NCI-H2196 treated with DMSO at 0.1 percent for 48 hours (cell line): ENCODE results near the gene SPTBN5.
"Not testable (repeated sequence)": the region's sequence is repeated elsewhere in the genome, so short reads cannot be mapped to it uniquely, and the experiment has no call there.

Experiments
- DNase-seq: peaks from one replicate; lab custom pipeline; 2025; ENCODE audit not compliant: unreplicated experiment; lab: John Stamatoyannopoulos, UW

SPTBN5 gene

DNA sequence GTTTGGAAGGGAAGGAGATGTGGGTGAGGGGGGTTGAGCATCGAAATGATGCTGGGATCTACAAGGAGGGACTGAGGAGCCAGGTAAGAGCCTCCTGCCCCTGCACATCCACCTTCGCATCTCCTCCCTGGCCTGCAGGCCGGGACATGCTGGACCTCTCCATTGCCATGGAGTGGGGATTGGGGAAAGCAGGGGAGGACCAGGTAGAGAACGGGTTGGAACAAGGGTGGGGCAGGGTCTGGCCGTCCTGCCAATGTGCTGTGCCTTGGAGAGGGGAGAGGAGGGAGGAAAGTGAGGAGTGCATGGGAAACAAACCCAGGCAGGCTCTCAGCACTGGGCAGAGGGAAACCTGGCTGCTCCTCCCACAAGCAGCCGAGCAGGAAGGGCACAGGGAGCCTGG, 44.6 kb downstream of the SPTBN5 start:
- no peak for DNase-seq

DNA sequence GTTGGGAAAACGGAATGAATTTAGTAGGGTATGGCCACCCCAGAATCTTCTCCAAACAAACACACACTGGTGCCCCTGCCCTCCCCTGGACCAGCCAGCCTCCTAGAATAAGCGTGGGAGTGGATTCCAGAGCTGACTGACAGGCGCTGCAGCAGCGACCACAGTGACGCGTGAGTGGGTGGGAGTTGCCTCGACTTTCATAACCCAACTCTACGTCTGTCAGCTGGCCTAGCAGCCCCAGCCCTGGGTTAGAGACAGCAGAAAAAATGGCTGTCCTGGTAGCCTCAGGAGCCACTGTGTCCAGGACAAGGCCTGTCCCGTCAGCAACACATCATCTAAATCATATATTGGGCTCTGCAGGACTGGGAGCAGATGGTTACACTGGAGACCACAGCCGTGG, 45.2 kb downstream of the SPTBN5 start:
- no peak for DNase-seq

DNA sequence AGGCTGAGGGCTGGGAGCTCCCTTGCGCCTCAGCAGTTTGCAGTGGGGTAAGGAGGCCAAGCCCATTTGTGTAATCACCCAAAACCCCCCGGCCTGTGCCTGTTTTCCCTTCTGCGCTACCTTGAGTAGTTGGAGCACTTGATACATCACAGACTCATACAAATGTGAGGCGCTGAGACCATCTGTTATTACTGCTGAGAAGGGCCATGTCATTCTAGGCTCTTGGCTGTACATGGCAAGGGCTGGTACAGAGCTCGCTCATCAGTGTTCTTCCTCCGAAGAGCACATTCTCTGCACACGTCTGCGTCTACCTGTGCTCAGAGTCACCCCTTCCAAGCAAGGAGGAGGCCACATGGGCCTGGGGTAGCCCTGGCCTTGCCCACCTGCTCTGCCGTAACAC, 45.9 kb downstream of the SPTBN5 start:
- no peak for DNase-seq

DNA sequence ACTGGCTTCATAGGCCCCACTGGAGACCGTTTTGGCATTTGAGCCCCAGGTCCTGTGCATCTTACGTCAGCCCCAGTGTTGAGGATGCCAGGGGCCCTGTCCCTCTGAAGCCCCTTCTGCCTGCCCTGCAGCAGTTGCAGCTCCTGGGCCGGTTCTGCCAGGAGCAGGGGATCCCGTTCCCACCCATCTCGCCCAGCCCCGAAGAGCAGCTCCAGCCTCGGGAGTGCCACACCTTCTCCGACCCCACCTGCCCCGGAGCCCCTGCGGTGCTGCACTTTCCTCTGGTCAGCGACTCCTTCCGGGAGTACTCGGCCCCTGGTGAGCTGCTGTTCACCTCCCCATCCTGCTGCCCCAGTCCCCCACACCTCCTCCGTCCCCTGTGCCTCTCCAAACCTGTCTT, 46.6 kb downstream of the SPTBN5 start:
- no peak for DNase-seq

DNA sequence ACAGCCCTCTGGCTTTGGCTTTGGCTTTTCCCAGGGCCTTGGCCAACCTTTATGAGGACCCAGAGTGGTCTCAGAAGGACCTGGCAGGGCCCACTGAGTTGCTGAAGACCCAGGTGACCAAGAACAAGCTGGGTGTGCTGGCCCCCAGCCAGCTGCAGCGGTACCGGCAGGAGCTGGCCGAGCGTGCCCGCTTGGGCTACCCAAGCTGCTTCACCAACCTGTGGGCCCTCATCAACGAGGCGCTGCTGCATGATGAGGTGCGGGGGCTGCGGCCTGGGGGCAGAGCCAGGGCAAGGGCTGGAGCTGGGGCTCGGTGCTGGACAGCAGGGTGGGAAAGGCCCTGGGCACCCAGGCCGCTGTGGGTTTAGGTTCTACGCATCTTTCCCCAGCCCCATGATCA, 49.0 kb downstream of the SPTBN5 start:
- DNase-seq, result no peak

DNA sequence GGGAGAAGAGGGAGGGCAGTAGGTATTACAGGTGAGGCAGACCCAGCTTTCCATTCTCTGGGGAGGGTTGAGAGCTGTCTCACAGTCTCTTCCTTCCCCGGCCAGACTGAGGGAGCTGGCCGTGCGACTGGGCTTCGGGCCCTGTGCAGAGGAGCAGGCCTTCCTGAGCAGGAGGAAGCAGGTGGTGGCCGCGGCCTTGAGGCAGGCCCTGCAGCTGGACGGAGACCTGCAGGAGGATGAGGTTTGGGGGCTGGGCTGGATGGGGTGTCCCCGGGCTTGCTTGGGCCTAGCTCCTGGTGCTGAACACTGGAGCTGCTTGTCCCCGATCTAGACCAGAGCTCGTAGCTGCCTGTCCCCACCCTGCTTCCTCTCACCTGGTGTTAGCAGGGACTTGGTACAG, 50.3 kb downstream of the SPTBN5 start:
- no peak for DNase-seq

DNA sequence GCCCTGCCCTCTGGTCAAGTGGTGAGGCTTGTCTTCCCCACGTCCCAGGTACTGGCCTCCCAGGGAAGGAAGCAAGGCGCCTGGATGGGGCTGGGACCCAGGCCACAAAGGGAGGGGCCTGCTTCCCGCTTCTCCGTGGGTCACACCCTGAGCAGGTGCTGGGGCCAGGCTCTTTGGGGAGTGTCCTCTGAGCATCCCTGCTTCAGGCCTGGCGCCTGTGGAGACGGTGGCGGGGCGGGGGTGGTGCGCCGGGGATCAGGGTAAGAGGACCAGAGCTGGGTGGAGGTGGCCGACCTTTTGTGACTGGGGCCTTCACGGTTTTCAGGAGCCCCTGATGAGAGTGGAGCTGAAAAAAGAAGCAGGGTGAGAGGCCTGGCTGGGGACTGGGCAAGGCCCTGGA, 51.6 kb downstream of the SPTBN5 start:
- DNase-seq, result no peak

DNA sequence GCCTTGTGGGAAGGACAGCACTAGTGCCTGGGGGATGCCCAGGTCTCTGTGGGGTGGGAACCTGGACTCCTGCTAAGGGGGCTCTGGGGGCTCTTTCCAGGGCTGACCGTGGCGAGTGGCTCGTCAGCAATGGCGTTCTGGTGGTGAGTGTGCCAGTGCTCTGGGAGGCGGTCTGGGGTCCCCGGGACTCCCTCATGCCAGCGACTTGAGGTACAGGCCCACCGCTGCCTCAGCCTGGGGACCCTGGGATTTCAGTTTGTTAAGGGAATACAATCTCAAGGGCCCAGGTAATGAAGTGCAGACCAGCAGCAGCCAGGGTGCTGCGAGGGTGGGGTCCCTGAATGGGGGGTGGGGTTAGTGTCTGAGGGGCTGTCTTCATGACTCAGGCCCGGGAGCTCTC, 52.7 kb downstream of the SPTBN5 start:
- DNase-seq, result no peak

DNA sequence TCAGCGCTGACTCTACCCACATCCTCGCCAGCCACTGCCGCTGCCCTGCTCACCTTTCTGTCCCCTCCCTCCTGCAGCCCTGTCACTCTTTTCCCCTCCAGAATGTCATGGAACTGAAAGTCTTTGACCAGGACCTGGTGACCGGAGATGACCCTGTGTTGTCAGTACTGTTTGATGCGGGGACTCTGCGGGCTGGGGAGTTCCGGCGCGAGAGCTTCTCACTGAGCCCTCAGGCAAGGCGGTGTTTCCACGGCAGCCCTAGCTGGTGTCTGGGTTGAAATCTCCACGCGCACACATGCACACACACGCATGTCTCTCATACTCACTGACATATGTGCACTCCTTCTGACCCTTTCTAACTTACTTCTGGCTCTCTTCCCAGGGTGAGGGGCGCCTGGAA, 53.2 kb downstream of the SPTBN5 start:
- no peak for DNase-seq

DNA sequence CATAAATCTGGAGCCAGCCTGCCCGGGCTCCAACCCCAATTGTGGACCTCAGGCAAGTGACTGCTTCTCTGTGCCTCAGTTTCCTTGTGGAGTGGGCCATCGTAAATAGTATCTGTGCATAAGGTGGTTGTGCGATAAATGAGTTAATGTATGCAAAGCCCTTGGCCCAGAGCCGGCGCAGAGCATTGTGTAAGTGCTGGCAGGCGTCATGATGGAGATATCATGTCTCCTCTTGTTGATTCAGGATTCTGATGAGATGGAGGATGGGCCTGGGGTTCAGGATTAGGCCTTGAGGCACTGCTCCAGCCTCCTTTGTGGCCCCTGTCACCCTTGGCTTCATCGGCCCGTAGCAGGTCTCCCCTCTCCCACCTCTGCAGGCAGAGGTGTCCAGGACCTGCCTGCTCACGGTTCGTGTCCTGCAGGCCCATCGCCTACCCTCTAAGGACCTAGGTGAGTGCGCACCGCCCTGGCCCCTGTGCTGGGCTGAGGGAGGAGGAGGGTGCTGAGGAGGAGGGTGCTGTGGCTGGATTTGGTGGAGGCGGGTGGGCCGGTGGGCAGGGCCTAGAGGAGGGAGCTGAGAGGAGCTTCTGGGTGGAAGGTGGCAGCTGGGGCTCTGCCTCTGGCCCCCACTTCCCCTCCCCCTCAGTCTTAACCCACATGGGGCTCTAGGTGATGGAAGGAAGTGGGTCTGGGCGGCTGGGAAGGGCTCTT, 53.9 kb downstream of the SPTBN5 start:
- no peak for DNase-seq

DNA sequence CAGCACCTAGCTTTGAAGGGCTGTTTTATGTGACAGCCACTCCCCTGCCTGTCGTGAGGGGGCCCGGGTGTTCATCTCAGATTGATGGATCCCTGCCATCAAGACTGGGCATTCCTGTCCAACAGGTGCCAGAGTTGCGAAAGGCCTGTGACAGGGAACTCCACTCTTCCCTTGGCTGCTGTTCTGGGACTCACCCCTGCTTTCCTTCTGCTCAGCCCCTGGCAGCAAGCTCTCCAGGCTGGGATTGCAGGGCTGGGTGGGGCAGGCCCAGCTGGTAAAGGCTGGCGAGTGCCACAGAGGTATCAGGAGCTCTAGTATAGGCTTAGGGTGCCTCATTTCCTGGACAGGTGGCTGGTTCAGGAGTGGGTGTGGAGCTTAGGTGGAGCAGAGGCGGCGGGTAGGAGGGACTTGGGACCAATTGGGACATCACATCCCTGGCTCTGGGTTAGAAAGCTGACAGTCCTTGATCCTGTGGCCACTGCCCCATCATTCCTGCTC, 55.4 kb downstream of the SPTBN5 start, which contains the start of gene PLA2G4B:
PLA2G4B (plus strand) TSS at position 448 of the 498 bp plus-strand sequence. CDS start 67 bp downstream, outside the sequence.
- peak; percentile 45 for DNase-seq

DNA sequence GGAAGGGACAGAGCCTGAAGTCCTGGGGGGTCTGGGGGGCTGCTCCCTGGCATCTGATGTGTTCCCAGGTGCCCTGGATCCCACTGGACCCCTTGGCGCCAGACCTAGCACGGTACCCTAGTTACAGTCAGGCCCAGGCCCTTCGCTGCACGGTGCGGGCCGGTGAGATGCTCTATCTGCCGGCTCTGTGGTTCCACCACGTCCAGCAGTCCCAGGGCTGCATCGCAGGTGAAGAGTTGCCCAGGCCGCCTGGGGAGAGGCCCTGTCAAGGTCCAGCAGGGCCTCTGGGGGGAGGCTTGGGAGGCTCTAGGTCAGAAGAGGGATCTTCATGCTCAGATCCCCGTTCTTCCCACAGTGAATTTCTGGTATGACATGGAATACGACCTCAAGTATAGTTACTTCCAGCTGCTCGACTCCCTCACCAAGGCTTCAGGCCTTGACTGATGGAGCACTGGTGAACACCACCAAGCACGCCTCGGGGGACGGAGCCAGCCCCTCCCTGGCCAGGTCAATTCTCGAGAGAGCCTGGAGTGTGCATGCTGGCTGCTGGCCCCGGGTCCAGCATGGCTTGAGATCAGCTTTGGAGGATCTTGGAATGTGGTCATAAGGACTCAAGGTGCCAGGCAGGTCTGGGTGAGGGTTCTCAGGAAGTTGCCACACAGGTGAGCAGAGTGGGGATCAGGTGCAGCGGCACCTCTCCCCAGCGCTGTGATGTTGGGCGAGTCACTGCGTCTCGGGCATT, 57.0 kb downstream of the SPTBN5 start:
- DNase-seq, result no peak

DNA sequence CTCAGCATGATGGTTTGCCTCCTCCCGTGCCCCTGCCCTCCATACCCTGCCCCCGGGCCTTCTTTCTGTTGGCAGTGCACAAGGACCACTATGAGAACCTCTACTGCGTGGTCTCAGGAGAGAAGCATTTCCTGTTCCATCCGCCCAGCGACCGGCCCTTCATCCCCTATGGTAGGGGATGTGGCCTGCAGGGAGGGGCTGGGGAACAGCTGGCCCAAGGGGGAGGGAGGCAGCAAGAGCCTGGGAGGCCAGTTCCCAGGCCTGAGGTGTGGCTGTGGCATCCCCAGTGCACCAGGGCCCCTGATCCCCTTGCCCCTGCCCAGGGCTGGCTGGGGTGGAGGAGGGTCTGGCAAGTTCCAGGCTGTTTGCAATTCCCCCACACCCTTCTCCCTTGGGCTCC, 57.8 kb downstream of the SPTBN5 start:
- no peak for DNase-seq

DNA sequence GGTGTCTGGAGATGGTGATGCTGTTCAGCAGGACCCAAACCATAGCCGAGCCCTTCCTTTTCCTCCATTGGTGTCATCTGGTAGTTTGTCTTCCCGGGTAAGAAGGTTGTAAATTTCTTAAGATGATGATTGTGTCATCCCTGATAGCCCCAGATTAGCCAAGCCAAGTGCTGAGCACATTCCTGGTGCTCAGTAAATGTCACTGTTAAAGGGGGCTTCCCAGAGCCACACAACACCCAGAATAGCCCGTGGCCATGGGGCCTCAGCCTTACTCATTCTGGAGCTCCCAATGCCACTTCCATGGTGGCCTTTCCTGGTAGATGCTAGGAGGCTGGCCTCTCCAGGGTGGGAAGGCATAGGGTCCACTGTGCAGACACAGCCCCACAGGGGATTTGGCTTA, 59.8 kb downstream of the SPTBN5 start:
- DNase-seq, result no peak

DNA sequence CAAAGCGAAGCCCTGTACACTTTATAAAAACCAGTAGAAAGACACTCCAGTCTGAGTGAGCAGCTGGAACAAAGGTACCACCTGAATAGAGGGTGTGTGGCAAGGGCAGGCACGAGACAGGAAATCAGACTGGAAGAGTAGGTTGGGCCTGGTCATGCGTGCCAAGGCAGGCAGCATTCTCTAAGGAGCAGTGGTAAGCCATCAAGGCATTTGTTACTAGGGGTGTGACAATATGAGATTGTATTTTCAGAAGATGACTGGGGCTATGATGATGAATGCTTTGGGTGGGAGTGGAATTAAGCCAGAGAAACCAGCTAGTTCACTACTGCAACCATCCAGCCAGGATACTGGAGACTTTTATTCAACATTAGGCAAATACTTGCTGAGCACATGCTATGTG, 61.0 kb downstream of the SPTBN5 start:
- peak; percentile 14 for DNase-seq

DNA sequence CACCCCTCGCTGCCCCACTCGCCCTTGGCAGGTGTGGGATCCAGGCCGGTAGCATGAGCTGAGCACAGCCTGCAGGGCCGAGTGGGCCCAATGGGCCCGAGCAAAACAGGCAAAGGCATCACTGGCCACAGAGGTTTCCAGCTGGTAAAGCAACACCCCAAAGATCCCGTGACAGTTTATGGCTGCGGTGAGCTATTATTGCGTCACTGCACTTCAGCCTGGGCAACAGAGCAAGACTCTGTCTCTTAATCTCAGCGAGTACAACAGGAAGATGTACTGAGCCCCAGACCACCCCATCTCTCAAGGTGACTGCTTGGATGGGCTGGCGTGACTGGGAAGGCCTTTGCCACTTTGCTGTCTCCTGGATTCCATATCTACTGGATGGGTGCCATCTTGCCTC, 61.6 kb downstream of the SPTBN5 start:
- no peak for DNase-seq

DNA sequence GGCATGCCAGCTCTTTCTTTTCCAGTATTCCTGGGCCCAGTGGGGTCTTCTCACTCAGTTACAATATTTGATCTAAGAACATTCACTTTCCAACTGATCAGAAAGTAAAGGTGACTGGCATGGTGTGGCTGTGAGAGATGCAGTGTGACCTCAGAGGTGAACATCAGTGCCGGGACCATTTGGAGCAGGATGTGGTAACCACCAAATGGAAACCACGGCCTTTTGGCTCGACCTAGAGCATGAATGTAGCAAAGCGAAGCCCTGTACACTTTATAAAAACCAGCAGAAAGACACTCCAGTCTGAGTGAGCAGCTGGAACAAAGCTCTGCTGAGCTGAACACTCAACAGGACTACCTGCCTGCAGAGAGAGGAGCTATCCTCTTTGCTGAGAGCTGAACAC, 62.6 kb downstream of the SPTBN5 start:
- not testable (repeated sequence) for DNase-seq

DNA sequence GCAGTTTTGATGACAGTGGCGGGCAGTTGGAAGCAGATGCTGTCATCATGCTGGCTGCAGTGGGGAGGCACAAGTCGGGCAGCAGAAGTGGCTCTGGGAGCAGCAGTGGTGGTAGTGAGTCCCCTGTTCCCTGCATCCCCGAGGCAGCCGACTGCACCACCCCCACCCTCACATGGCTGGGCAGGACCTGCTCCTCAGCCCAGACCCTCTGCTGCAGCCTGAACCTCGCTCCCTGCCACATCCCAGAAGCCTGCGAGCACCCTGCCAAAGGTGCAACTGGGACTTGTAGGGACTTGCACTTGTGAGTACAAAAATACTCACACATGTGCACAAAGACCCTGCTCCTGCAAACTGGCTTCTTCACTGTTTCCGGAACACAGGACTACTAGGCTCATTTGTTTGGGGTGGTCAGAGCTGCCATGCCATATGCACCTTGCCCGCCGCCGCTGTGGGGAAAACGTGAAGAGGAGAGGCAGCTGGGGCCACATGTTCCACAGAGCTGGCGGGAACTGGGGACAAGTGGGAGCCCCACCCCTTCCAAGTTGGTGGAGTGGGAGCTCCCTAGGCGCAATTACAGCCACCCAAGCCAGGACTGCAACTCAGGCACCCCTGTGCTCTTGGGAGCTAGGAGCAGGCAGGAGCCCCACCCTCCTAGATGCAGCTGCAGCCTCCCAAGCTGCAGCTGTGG, 63.8 kb downstream of the SPTBN5 start:
- no peak for DNase-seq

DNA sequence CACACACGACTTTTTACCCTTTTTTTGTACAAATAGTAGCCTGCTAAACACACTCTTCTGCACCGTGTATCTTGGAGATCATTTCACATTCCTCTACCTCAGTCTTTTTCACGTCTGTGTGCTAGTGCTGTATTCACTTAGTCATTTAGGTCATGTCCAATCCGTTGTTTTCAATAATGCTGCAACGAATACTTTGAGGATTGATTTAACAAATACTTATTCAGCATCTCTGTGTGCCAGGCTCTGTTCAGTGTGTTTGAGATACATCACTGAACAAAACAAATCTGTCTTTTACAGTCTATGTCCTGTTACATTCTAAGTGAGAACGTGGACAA, 65.1 kb downstream of the SPTBN5 start:
- DNase-seq, result no peak

DNA sequence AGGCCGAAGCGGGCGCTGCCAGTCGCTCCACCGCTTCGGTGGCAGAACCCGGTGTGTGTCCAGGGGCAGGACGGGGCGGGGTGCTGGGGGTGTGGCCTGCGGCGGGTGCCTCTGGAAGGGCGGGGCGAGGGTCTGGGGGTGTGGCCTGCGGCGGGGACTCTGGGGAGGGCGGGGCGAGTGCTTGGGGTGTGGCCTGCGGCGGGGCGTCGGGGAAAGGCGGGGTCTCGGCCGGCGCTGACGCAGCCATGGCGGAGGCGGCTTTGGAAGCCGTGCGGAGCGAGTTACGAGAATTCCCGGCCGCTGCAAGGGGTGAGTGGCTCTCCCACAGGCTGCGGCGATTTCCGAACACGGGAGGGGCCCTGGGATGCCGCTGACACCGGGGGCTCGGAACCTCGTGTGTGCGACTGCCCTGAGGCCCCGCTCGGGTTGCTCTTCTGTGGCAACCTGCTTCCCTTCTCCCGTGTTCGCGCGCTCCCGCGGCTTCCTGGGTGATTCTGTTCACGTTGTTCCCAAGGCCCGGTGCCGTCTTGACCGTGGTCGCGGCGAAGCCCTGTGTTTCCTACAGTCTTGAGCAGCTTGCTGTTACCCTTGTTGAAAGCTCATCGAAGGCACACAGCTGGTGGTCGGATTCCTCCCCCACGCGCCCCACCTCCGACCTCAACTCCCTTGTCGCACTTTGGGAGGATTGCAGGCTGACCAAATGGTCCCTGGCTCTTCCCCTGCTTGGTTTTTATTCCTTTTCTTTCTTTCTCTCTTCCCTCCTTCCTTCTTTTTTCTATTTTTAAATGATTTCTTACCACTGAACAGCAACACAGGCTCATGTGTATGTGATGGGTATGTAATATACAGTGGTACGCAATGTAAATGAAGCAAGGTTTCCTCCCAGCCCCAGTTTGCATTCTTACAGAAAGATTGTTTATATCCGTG, 65.7 kb downstream of the SPTBN5 start, which contains the start of gene JMJD7:
JMJD7 (plus strand) TSS at position 213 of the 927 bp plus-strand sequence; CDS start at position 246, 33 bp downstream.
- DNase-seq, result peak; percentile 15
